ENCODE measurements around the gene KIF1B.

Gene KIF1B

DNA sequence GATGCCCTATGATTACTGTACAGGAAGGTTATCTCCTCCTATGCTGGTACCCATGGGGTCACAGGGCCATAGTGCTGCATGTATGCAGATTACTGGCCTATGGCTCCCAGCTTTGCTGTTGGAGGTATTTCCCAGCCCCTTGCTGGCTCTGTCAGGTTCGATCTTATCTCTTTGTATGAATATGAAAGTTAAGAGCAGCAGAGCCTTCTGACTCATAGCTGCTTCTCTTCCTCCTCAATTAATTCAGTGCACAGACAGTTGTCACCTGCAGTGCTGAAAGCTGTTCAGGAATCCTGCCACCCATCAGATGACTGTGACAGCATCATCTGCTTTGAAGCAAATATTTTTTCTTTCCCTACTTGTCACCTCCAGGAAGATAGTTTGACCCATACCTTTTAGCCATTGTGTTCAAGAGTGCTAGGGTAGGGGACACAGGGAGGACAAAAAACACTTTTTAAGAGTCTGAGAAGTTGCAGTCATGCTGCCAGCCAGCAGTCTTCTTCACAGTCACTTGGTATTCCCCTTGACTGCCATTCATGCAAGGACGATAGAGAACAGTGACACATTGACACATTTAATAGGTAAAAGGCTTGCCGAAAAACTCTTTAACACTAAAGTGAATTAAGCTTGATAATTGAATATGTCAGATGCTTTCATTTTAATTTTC is 73.1 kb downstream of the KIF1B start:
- DNase-seq (ENCODE audit: low read depth): no peak

DNA sequence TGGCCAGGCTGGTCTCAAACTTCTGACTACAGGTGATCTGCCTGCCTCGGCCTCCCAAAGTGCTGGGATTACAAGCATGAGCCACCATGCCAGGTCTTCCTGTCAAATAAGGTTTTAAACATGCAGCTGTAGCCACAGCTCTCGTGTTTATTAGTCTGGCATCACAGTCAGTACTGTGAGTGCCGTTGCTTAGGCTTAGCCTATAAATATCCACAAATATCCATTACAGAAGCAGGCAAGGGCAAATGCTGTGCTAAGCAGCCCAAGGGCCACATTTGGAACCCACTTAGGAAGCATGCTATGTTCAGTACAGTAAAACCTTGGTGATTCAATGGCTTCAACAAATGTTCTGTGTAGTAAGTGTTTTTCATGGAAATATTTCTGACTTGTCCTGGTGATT is 75.9 kb downstream of the KIF1B start:
- DNase-seq (ENCODE audit: low read depth): no peak

DNA sequence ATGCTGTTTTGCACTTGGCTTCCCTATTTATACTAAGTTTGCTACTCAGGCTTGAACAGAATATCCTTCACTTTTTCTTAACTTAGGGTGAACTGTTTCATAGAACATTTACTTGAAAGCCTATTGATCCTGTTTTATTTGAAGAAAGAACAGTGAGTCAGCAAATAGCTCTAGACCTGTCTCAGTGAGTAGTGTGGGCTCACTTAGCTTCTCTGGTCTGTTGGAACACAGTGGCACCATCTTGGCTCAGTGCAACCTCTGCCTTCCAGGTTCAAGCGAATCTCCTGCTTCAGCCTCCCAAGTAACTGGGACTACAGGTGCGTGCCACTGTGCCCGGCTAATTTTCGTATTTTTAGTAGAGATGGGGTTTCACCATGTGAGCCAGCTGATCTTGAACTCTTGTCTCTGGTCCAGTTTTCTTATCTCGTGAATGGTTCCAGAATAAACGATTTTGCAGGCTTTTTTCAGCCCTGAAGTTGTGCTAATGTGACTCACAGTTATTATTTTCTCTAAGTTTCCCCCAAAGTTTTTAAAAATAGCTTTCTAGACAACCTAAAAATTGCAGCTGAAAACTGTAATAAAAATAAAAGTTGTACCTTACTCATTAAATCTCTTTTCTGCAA is 76.8 kb downstream of the KIF1B start:
- DNase-seq (ENCODE audit: low read depth): no peak

DNA sequence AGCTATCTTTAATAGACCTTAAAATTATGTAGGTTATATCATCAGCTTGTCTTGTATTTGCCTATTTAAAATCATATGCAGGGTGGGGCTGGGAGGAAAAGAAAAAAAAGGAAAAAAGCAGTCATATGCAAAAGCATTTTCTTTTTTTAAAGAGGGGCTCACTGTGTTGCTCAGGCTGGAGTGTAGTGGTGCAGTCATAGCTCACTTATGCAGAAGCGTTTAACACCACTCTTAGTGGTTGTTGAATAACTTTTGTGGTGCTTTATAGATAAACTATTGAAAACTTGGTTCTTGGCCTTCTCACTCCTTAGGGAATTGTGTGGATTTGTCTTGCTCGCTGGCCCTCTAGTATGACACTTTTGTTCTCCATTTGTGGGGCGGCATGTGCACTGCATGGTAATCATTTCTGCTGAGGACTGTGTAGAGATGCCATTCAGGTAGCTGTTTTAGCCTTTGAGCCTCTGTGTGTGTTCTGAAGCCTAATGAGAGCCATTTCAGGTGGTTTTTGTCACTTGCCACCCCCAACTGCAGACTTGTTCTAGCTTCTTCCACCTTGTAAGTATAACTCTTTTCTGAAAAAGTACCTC is 77.8 kb downstream of the KIF1B start:
- DNase-seq (ENCODE audit: low read depth): no peak

DNA sequence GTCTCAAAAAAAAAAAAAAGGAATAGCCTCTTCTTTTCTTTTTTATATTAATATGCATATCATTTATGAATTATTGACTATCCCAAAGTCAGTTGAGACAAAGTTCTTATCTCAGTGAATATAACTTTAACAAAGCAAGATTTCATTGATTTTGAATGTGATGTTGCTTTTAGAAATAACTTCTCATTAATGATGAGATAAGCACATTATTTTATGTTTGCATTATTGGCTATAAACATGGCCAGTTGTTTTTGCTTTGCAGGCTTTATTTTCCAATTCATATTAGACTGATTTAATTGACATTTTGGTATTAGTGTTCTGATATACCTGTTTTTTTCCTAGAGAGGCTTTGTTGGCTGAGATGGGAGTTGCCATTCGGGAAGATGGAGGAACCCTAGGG is 81.3 kb downstream of the KIF1B start:
- no peak for DNase-seq (ENCODE audit: low read depth)

DNA sequence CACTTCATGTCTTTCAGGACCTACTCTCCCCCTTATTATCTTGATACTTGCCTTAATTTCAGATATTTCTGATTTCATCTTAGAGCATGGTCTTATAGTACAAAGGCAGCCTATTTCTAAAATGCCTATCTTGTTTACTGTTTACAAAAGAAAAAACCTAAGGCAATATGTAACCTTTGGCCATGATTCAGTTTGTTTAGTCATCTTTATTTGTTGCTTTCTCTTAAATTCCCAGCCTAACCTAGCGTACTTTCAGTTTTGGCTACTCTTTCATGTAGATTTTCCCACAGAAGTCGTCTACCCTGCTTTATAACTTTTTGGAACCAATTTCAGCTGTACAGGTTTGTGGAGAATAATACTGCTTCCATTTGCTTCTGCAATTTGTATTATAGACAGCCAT is 81.8 kb downstream of the KIF1B start:
- no peak for DNase-seq (ENCODE audit: low read depth)

DNA sequence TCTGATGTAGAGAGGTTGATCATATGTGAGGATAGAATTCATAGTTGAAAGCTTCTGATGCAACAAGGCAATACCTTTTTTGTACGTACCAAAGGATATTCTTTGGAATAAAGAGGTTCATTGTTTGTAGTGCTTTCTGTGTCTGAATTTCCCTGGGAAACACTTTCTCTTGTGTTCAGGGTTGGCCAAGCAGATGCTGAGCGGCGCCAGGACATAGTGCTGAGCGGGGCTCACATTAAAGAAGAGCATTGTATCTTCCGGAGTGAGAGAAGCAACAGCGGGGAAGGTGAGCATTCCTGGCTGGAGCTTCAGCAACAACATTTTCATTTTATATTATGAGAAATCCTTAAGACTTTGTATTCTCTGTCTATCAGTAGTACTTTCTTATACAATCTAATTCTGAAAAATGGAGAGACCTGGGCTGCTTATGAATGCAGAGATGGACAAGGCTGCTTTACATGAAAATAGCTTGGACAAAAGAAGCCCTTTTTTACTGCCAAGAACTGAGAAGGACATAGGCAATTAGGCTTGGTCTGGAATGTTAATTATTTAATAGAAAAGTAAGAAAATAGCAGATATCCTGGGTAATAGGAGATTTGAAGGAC is 85.2 kb downstream of the KIF1B start:
- DNase-seq (ENCODE audit: low read depth): no peak

DNA sequence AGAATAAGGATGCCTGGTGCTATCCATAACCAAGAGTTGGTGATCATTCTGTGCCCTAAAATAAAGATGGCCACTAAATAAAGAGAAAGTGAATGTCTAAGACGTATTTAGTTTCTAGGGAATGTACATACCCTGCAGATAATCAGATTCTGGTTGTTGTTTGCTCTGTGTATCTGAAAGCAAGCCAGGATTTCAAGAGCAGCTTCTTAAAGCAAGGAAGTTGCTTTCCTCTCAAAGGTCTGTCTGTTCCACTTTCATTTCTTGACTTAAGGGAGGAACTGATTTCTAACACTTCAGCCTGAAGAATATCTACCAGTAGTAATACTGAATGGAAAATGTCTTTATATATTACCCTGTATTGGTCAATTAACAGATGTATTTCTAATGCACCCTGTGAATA is 88.8 kb downstream of the KIF1B start:
- no peak for DNase-seq (ENCODE audit: low read depth)

DNA sequence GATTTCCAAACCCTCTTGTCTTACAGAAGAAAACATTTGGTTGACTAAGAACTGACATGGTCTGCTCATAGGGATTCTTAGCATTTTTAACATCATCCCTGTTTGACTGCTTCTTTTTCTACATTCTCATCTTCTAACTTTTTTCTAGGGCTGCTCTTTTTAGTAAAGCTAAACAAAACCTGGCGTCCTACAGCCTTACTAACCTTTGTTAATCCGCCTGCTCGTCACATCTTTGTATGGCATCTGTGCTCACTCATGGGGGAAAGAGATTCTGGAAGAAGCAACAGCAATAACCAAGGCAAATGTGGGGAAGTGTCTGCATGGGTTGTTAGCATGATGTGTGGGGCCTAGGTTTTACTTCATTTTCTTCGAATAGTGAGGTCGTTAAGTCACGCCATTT is 92.0 kb downstream of the KIF1B start:
- DNase-seq (ENCODE audit: low read depth): no peak

DNA sequence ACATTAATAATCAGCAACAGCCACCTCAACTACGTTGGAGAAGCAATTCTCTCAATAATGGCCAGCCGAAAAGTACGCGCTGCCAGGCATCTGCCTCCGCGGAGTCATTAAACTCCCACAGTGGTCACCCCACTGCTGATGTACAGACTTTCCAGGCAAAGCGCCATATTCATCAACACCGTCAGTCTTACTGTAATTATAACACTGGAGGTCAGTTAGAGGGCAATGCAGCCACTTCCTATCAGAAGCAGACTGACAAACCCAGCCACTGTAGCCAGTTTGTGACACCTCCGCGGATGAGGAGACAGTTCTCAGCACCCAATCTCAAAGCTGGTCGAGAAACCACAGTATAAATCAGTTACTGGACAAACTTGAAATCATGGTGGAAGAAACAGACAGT is 93.9 kb downstream of the KIF1B start:
- DNase-seq (ENCODE audit: low read depth): no peak

DNA sequence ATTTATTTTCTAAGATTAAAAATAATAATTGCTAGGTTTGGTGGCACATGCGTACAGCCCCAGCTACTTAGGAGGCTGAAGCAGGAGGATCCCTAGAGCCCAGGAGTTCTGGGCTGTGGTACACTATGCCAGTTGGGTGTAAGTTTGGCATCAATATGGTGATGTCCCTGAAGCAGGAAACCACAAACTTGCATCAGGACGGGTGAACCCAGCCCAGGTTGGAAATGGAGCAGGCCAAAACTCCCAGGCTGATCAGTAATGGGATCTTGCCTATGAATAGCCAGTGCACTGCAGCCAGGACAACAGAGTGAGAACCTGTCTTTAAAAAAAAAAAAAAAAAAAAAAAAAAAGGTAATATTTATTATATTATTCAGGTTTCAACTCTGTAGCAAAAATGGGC is 96.1 kb downstream of the KIF1B start:
- DNase-seq (ENCODE audit: low read depth): no peak

DNA sequence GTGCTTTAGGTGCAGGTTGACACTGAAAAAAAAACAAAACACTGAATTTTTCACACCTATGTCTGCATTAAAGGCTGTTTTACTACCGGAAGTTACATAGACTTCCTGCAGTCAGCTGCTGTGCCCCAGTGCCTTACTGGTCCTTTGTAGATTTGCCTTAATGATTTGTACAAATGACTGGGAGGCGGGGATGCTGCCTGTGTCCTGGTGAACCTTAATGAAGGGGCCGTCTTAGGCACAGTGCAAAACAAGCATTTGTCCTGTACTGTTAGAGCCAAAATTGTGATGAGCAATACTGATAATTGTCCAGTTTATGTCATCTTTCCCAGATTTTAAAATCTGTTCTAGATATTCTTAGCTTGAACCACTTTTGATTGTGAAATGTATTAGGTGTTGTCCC is 97.6 kb downstream of the KIF1B start:
- no peak for DNase-seq (ENCODE audit: low read depth)

DNA sequence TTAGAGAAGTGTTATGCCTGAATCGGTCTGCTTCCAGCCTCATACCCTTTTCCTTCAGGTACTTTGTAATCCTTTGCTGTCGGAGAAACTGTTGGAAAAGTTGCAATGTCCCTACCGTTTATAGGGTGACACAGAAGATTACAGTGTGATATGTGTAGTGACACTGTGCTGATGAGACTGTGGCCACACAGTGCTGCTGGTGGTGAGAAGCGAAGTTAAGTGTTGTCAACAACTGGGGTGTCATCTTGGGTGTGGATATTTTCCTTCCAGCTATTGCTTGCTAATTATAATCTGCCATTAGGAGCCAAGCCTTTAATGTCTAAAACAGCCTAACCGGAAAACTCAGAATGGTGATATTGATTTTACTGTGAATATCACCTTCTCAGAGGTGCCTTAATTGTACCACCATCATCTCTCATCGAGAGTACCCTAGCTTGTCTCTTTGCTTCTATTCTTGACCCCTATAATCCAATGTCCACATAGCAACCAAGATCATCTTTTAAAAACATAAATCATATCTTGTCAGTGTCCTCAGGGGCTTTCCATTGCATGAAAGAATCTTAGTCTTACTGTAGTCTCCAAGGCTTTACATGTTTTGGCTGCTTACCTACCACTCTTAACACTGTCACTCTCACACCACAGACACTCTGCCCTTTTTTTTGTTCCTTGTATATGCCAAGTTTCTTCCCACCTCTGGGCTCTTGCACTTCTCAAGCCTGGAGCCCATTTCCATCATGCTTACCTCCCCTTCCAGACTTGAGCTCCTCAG is 99.1 kb downstream of the KIF1B start:
- DNase-seq (ENCODE audit: low read depth): no peak

DNA sequence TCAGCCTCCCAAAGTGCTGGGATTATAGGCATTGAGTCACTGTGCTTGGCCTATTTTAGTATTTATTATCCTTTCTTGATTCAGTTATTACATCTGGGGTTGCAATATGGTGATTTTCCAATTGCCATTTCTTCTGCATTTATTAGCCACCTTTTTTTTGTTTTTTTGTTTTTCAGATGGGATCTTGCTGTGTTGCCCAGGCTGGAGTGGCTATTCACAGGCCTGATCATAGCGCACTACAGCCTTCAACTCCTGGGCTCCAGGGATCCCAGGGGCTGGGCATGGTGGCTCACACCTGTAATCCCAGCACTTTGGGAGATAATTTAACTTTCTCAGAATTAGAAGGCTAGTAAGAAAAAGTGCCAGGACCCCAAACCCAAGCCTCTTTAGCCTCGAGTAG is 106.4 kb downstream of the KIF1B start:
- DNase-seq (ENCODE audit: low read depth): no peak

DNA sequence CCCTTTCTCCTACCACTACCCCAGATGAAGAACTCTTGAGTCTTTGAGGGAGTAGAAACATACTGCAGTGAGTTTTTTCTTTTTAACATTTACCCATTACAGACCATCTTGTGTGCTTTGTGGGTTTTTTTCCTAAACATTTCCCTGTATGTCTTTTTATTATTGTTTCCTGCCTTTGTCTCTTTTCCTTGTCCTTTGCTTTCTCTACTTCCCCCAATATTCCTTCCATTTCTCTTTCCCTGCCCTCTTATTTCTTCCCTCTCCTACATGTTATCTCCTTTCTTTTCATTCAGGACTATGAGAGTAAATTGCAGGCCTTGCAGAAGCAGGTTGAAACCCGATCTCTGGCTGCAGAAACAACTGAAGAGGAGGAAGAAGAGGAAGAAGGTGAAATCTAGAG is 109.4 kb downstream of the KIF1B start:
- no peak for DNase-seq (ENCODE audit: low read depth)

DNA sequence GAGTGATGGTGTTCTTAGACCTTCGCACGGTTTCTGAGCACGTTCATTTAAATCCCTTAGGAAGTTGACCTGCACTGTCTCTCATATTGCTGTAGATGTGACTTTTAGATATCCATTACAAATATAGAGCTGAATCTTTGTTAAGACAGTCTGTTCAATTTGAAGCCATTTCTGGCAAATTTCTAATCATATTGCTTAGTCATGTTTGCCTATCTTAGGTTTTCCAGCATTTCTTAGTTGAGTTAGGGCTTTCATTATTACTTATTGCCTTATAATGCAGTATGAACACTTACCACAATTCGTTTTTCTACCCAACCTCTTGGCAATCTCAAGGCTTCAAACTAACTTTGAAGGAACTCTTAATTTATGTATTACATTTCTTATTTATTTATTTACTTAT is 110.0 kb downstream of the KIF1B start:
- no peak for DNase-seq (ENCODE audit: low read depth)

DNA sequence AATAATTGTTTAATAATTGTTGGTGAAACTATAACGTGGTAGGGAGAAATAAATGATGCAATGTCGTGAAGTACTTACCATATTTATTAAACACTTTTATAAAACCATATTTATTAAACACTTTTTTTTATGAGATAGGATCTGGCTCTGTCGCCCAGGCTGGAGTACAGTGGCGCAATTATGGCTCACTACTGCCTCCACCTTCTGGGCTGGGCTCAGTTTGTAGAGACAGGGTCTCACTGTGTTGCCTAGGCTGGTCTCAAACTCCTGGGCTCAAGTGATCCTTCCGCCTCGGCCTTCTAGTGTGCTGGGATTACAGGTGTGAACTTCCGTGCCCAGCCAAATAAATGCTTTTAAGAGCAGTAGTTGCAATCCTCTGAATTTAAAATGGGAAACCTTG is 112.5 kb downstream of the KIF1B start:
- no peak for DNase-seq (ENCODE audit: low read depth)

DNA sequence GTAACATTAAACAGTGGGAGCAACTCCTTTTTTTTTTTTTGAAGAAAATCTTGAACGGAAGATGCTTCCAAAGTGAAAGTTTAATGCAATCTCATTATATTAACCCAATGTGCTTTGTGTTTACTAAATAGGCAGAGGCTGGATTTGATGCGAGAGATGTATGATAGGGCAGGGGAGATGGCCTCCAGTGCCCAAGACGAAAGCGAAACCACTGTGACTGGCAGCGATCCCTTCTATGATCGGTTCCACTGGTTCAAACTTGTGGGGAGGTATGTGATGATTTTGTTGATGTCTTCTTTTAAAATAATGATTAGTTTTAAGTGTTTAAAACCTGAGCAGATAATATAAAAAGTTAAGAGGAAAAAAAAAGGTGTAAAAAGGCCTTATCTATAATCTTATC is 114.3 kb downstream of the KIF1B start:
- no peak for DNase-seq (ENCODE audit: low read depth)

DNA sequence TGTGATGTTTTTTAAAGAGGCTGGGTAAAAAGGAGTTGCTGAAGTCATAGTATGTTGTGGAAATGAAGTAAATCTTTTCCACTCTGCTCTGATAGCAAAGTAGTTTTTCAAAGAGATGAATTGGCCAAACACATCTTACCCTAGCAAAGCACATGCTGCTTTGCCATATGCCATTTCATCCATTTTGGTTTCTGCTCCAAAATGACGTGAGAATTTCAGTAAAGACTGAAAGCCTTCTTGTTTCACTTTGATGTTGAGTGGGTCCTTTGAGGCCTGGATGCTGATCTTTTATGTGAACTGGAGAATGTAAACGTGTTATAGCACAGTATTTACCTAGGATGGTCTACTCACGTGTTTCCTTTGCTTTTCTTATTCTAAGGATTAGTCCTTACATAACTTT is 115.2 kb downstream of the KIF1B start:
- no peak for DNase-seq (ENCODE audit: low read depth)

DNA sequence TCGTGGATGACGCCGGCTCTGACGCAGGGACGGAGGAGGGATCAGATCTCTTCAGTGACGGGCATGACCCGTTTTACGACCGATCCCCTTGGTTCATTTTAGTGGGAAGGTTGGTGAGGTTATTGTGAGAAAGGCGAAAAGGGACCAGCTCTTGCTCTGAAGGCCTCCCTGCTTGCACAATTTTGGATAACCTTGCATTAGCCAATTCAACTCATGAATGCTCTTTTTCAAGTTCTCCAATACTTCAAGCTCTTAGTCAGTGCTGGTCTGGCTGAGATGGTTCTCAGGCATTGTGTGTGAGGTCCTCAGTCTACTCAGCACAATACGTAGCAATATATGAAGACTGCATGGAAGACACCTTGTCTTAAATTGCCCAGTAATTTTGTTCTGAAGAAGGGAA is 115.9 kb downstream of the KIF1B start:
- DNase-seq (ENCODE audit: low read depth): no peak

DNA sequence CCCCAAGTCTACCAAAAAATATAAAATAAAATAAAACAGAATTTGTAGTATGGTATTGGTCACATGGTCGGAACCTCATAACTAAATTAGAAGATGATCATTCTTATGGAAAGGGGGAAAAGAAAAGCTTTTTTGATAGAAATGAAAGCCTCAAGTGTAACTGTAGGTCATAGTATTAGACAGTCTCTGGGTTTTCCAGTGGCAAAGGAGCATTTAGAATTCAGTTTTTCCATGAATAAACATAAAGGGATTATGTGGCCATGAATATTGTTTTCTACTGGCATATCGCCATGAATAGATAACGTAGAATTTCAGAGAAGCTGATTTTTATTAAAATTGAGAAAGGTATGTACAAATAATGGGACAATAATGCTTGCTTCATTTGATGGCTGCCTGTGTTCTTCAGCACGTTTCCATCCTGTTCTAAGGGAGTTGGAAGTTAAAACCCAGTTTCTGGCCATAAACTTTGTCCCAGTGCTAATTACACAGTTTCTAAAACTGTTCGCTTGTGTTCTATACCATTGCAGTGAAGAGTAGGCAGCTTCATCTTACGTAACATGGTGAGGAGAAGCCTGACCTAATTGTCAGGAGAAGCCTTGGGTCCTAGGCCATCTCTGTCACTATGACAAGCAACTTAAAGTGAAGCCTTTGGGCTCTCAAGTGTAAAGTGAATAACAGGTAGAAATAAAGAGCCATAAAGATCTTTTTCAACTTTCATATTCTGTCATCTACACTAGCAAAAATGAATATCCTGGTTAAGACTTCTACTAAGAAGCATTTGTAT is 118.0 kb downstream of the KIF1B start:
- DNase-seq (ENCODE audit: low read depth): no peak

DNA sequence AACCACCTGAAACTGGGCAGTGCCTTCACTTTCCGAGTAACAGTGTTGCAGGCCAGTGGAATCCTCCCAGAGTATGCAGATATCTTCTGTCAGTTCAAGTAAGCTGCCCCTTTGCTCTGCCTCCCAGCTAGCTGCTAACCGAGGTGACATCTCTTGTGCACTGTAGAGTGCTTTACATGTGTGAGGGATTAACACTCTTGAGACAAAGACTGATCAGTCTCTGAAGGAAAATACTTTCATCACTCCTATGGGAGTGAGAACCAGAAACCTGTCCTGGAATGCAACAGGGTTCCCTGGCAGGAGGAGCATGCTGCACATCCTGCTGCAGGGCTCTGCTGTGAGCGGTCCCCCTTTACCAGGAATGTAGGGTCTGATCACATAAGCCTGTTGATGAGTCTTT is 127.1 kb downstream of the KIF1B start:
- DNase-seq (ENCODE audit: low read depth): no peak

All from stimulated activated CD4-positive, alpha-beta T cell treated with anti-CD3 and anti-CD28 coated beads, Interleukin-2, amount 100 ng/mL, for 4 hours (primary cell).